Measurements from ENCODE around the gene SMC1A.

DNA sequence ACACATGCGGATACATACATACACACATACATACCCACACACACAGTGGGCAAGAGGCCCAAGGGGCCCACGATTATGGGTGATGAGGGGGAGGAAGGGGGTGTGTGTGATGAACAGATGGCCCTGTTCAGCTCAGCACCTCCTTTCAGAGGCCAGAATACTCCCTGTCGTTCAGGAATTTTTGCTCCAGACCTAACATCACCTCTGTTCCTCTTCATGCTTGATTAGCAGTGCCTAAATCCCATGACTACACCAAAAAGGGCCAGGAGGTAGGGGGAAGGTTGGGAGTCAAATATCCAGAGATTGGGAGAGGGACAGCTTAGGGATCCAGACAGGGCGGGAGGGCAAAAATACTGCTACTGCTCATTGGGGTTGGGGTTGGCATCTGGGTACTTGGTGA is 42.7 kb downstream of the SMC1A start:
- TF ChIP-seq POLR2A (IDR thresholded peaks at IDR 0.05): no peak
- TF ChIP-seq, protein P1, sequence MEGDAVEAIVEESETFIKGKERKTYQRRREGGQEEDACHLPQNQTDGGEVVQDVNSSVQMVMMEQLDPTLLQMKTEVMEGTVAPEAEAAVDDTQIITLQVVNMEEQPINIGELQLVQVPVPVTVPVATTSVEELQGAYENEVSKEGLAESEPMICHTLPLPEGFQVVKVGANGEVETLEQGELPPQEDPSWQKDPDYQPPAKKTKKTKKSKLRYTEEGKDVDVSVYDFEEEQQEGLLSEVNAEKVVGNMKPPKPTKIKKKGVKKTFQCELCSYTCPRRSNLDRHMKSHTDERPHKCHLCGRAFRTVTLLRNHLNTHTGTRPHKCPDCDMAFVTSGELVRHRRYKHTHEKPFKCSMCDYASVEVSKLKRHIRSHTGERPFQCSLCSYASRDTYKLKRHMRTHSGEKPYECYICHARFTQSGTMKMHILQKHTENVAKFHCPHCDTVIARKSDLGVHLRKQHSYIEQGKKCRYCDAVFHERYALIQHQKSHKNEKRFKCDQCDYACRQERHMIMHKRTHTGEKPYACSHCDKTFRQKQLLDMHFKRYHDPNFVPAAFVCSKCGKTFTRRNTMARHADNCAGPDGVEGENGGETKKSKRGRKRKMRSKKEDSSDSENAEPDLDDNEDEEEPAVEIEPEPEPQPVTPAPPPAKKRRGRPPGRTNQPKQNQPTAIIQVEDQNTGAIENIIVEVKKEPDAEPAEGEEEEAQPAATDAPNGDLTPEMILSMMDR (IDR thresholded peaks at IDR 0.05): no peak
